PFSK-1 (cell line): Measurements from ENCODE around the gene GP1BB.

Experiments
- POLR2AphosphoS5 ChIP-seq: IDR thresholded peaks from 2 replicates; pipeline ENCODE4 v1.6.1; 2012; ENCODE audit warnings: low read depth, mild to moderate bottlenecking, control low read depth, low read length, moderate library complexity
- REST ChIP-seq, 2 experiments: IDR thresholded peaks; 2 replicates each; pipeline versions ENCODE4 v1.6.1 to v1.8.0; 2011 to 2012; ENCODE audit warnings: low read depth in 2 of 2, low read length in 2 of 2, control low read depth in 1 of 2, inconsistent platforms in 1 of 2, mild to moderate bottlenecking in 1 of 2, moderate library complexity in 1 of 2; ENCODE audit not compliant: insufficient read depth in 1 of 2
- SIN3A ChIP-seq: IDR thresholded peaks from 2 replicates; pipeline ENCODE4 v1.6.1; 2012; ENCODE audit warnings: mild to moderate bottlenecking, low read length, moderate library complexity, borderline replicate concordance; ENCODE audit not compliant: insufficient read depth
- TAF1 ChIP-seq: IDR thresholded peaks from 2 replicates; pipeline ENCODE4 v1.6.1; 2012; ENCODE audit warnings: low read length, control low read depth, borderline replicate concordance; ENCODE audit not compliant: insufficient read depth

GRCh38 chr22:19700790-19701419 lies 22.4 kb upstream of the GP1BB start:
- TF ChIP-seq SIN3A (no peak), REST (IDR thresholded peaks at IDR 0.05; ENCODE audit: insufficient read depth in 1 of 2, low read depth in 2 of 2, low read length in 2 of 2) (no peak), TAF1 (no peak), POLR2AphosphoS5 (no peak)
